Karpas-422 (cell line): Measurements from ENCODE around the gene RASL10A. TPM values are rescaled to one million over a fixed set of nuclear protein-coding genes. Genes with fewer than 3 reads are reported as not detected.

ENCODE experiments used
- DNase-seq: peaks from one replicate; pipeline ENCODE4 v3.0.0-alpha.2; 2015
- H2AFZ ChIP-seq: fragments of 200-600 bp; sonication (generic); 2 replicates; pipeline ENCODE4 v1.6.1; 2014; ENCODE audit warnings: antibody characterized with exemption, low read length, mixed read lengths
- H3K27ac ChIP-seq: fragments of 200-600 bp; sonication (generic); 2 replicates; pipeline ENCODE4 v1.5.1; 2014; ENCODE audit warnings: mild to moderate bottlenecking, low read length, moderate library complexity
- H3K27me3 ChIP-seq: fragments of 200-600 bp; sonication (generic); 2 replicates; pipeline ENCODE4 v1.6.1; 2014; ENCODE audit warnings: low read length, mixed read lengths
- H3K36me3 ChIP-seq: fragments of 200-600 bp; sonication (generic); 2 replicates; pipeline ENCODE4 v1.6.1; 2014; ENCODE audit warnings: low read length, mixed read lengths; ENCODE audit not compliant: insufficient read depth
- H3K4me1 ChIP-seq: fragments of 200-600 bp; sonication (generic); 2 replicates; pipeline ENCODE4 v1.6.1; 2014; ENCODE audit warnings: mild to moderate bottlenecking, low read length, mixed read lengths
- H3K4me2 ChIP-seq: fragments of 200-600 bp; sonication (generic); 2 replicates; pipeline ENCODE4 v1.6.1; 2014; ENCODE audit warnings: low read length, low read depth, mild to moderate bottlenecking; ENCODE audit not compliant: poor library complexity, severe bottlenecking
- H3K4me3 ChIP-seq: fragments of 200-600 bp; sonication (generic); 2 replicates; pipeline ENCODE4 v1.5.1; 2014; ENCODE audit warnings: mild to moderate bottlenecking, antibody characterized with exemption, low read length, mixed read lengths
- H3K79me2 ChIP-seq: fragments of 200-600 bp; sonication (generic); 2 replicates; pipeline ENCODE4 v1.6.1; 2014; ENCODE audit warnings: mild to moderate bottlenecking, low read length, mixed read lengths
- H3K9ac ChIP-seq: fragments of 200-600 bp; sonication (generic); 2 replicates; pipeline ENCODE4 v1.6.0; 2014; ENCODE audit warnings: low read length
- H3K9me2 ChIP-seq: fragments of 200-600 bp; sonication (generic), shearing (Covaris generic); replicated peaks from 2 replicates; pipeline ENCODE4 v1.6.0; 2014; ENCODE audit warnings: mild to moderate bottlenecking, low read length, moderate library complexity; ENCODE audit not compliant: insufficient read depth
- H3K9me3 ChIP-seq: fragments of 300-700, 200-600 bp; sonication (generic); 2 replicates; pipeline ENCODE4 v1.6.1; 2014; ENCODE audit warnings: low read length, mixed read lengths
- H4K20me1 ChIP-seq: fragments of 200-600 bp; sonication (generic); 2 replicates; pipeline ENCODE4 v1.6.1; 2014; ENCODE audit warnings: mild to moderate bottlenecking, antibody characterized with exemption, low read length, low read depth; ENCODE audit not compliant: insufficient read depth
- total RNA-seq: library from RNA; depleted of rRNA; stranded (reverse); fragments of >200 nt; shearing (Covaris generic); gene quantifications from 2 replicates; pipeline ENCODE4 v1.2.3, GENCODE V29; 2014; ENCODE audit warnings: low replicate concordance

RASL10A gene
- total RNA-seq, 1 experiment from 2014 or later: not detected

GRCh38 chr22:29336751-29337490 lies 21.4 kb upstream of the RASL10A start:
- H3K4me3 ChIP-seq: no peak overlapping the region
- no peak for DNase-seq

GRCh38 chr22:29335656-29336055 lies 20.2 kb upstream of the RASL10A start:
- Histone ChIP-seq H4K20me1 (no peaks in the 10 kb centered on the region), H3K4me2 (no peak overlapping the region), H3K9me3 (no peaks in the 10 kb centered on the region), H3K9me2 (no peaks in the 10 kb centered on the region), H3K9ac (no peak overlapping the region), H3K27me3 (no peaks in the 10 kb centered on the region), H3K4me3 (no peak overlapping the region), H2AFZ (no peak overlapping the region), H3K4me1 (no peaks in the 10 kb centered on the region), H3K36me3 (0 out of 2 replicates have a peak, but pooled peaks cover 3% of the 10 kb centered on the region), H3K79me2 (no peaks in the 10 kb centered on the region), H3K27ac (no peak overlapping the region)
- no peak for DNase-seq

More at GRCh38 chr22:29336751-29337490, 21.4 kb upstream of the RASL10A start:
- H2AFZ ChIP-seq: no peak overlapping the region
- H4K20me1 ChIP-seq: no peaks in the 10 kb centered on the region
- H3K36me3 ChIP-seq: no peaks in the 10 kb centered on the region
- no peaks in the 10 kb centered on the region for H3K9me3 ChIP-seq
- no peak overlapping the region for H3K4me2 ChIP-seq
- no peak overlapping the region for H3K9ac ChIP-seq
- H3K79me2 ChIP-seq: no peaks in the 10 kb centered on the region
- H3K27me3 ChIP-seq: no peaks in the 10 kb centered on the region
- H3K4me1 ChIP-seq: no peaks in the 10 kb centered on the region
- H3K9me2 ChIP-seq: no peaks in the 10 kb centered on the region
- H3K27ac ChIP-seq: no peak overlapping the region

DNA sequence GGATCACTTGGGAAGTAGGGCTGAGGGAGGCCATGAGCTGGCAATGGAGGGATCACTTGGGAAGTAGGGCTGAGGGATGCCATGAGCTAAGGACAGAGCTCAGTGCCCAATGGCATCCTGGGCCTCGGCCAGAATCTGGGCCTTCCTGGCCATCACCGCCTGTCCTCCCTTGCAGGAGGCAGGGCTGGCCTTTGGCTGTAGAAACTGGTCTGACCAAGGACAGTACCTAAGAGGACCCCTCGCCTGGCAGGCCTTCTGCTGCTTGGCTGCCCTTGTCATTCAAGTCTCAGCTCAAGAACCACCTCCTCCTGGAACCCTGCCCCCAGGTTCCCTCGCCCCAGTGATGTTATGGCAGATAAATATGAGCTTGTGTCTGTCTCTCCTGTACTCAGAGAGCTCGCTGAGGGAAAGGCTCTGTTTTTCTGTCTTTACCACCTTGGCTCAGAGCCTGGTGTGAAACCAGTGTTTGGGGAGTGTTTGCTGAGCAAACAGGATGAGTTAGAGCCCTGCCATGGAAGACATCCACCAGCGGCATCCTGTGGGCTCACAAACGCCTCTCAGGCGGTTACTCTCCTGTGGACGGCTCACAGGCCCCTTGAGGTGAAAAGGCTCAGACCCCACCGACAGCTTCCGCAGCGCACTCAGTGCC lies 19.3 kb upstream of the RASL10A start:
- Histone ChIP-seq H3K9ac (no peak overlapping the region), H3K4me2 (no peak overlapping the region), H3K36me3 (0 out of 2 replicates have a peak, but pooled peaks cover 3% of the 10 kb centered on the region), H2AFZ (no peak overlapping the region), H3K79me2 (no peaks in the 10 kb centered on the region), H3K27me3 (no peaks in the 10 kb centered on the region), H3K9me3 (no peaks in the 10 kb centered on the region), H3K9me2 (no peaks in the 10 kb centered on the region), H4K20me1 (no peaks in the 10 kb centered on the region), H3K4me3 (no peak overlapping the region), H3K4me1 (no peaks in the 10 kb centered on the region), H3K27ac (no peak overlapping the region)
- no peak for DNase-seq

- Histone ChIP-seq H3K36me3 (0 out of 2 replicates have a peak, but pooled peaks cover 3% of the 10 kb centered on the region), H3K9me3 (no peaks in the 10 kb centered on the region), H3K9ac (no peak overlapping the region), H2AFZ (no peak overlapping the region), H3K9me2 (no peaks in the 10 kb centered on the region), H3K27ac (no peak overlapping the region), H3K4me1 (no peaks in the 10 kb centered on the region), H3K4me2 (no peak overlapping the region), H3K27me3 (no peaks in the 10 kb centered on the region), H3K4me3 (no peak overlapping the region), H4K20me1 (no peaks in the 10 kb centered on the region), H3K79me2 (no peaks in the 10 kb centered on the region)
- no peak for DNase-seq
Observed at GRCh38 chr22:29334148-29334547, 18.7 kb upstream of the RASL10A start.

DNA sequence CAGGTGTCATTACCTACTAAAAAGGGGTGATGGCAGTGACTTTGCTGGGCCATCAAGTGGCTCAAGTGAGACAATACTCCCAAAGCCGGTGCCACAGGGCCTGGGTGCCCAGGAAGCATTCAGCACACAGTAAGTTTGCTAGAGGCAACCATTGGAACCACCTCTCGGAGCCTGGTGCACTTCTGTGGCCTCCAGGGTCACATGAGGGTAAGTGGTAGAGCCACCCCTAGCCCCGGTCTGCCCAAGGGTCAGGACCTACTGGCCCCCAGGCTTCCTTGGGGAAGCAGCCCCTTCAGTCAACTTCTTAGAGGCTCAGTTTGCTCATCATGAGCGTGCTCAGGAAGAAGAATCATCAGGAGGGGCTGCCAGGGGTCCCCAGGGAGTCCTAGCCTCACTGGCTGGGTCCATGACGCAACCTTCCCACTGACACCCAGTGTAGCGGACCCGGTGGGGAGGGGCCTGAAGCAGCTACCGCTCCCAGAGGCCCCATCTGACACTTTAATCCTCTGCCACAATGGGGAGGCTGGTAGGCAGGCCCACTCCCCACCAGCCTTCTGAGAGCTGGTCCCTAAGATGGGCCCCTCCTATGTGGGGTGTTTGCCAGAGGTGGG lies 17.5 kb upstream of the RASL10A start:
- no peaks in the 10 kb centered on the region for H3K27me3 ChIP-seq

GRCh38 chr22:29331658-29332300 lies 16.3 kb upstream of the RASL10A start:
- Histone ChIP-seq H2AFZ (no peak overlapping the region), H3K36me3 (0 out of 2 replicates have a peak, but pooled peaks cover 3% of the 10 kb centered on the region), H3K27me3 (no peaks in the 10 kb centered on the region), H3K4me3 (no peak overlapping the region), H3K4me1 (no peaks in the 10 kb centered on the region), H3K27ac (no peak overlapping the region), H4K20me1 (no peaks in the 10 kb centered on the region), H3K79me2 (no peaks in the 10 kb centered on the region), H3K9ac (no peak overlapping the region), H3K9me3 (no peaks in the 10 kb centered on the region), H3K9me2 (no peaks in the 10 kb centered on the region), H3K4me2 (no peak overlapping the region)
- no peak for DNase-seq

More for the DNA sequence above, 17.5 kb upstream of the RASL10A start:
- no peaks in the 10 kb centered on the region for H3K4me1 ChIP-seq
- no peak for DNase-seq
- H3K27ac ChIP-seq: no peak overlapping the region
- no peaks in the 10 kb centered on the region for H3K9me2 ChIP-seq
- H2AFZ ChIP-seq: no peak overlapping the region
- no peak overlapping the region for H3K4me3 ChIP-seq
- H3K4me2 ChIP-seq: no peak overlapping the region
- no peak overlapping the region for H3K9ac ChIP-seq
- no peaks in the 10 kb centered on the region for H3K9me3 ChIP-seq
- H3K36me3 ChIP-seq: 0 out of 2 replicates have a peak, but pooled peaks cover 3% of the 10 kb centered on the region
- H3K79me2 ChIP-seq: no peaks in the 10 kb centered on the region
- no peaks in the 10 kb centered on the region for H4K20me1 ChIP-seq

DNA sequence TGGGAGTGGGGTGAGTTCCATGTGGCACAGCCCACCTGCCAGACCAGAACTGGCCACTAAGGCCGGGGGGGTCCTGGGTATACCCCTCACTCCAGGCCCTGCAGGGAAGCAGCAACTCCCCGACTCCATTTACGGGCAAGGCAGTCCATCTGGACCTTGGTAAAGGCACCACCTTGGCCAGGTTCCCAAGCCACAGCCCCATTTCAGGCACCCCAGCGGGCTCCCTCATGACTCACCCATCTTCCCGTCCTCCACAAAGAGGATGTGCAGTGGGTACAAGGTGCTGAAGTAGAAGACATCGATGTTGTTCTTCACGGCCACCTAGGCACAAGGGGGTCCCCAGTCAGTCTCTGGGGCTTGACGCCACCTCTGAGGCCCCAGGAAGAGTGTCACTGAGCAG lies 15.7 kb upstream of the RASL10A start:
- H4K20me1 ChIP-seq: no peaks in the 10 kb centered on the region
- no peaks in the 10 kb centered on the region for H3K4me1 ChIP-seq
- H3K9me3 ChIP-seq: no peaks in the 10 kb centered on the region
- H3K9me2 ChIP-seq: no peaks in the 10 kb centered on the region
- H3K4me3 ChIP-seq: no peak overlapping the region
- no peak overlapping the region for H2AFZ ChIP-seq
- no peaks in the 10 kb centered on the region for H3K27me3 ChIP-seq
- H3K79me2 ChIP-seq: no peaks in the 10 kb centered on the region
- H3K27ac ChIP-seq: no peak overlapping the region
- no peak for DNase-seq
- H3K4me2 ChIP-seq: no peak overlapping the region
- 0 out of 2 replicates have a peak, but pooled peaks cover 3% of the 10 kb centered on the region for H3K36me3 ChIP-seq
- H3K9ac ChIP-seq: no peak overlapping the region

DNA sequence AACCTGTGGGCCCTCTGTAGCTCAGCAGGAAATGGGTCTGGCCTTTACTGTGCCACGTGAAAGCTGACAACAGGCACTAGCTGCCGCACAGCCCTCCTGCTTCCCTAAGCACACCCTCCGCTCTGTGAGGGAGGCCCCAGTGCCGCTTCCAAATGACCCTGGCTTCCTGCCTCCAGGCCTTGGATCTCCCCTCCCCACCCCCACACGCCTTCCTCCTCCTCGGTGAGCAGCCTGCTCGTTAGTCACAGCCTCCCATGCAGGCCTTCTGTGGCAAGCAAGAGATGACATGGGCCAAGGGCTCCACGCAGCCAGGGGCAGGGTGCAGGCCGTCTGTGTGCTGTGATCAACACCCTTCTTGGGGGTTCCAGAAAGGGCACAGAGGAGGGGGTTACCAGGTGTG lies 15.3 kb upstream of the RASL10A start:
- H3K9ac ChIP-seq: no peak overlapping the region
- H4K20me1 ChIP-seq: no peaks in the 10 kb centered on the region
- H2AFZ ChIP-seq: no peak overlapping the region
- no peaks in the 10 kb centered on the region for H3K9me2 ChIP-seq
- no peak overlapping the region for H3K4me3 ChIP-seq
- DNase-seq: no peak
- H3K4me1 ChIP-seq: no peaks in the 10 kb centered on the region
- H3K4me2 ChIP-seq: no peak overlapping the region
- H3K79me2 ChIP-seq: no peaks in the 10 kb centered on the region
- 0 out of 2 replicates have a peak, but pooled peaks cover 3% of the 10 kb centered on the region for H3K36me3 ChIP-seq
- H3K27me3 ChIP-seq: no peaks in the 10 kb centered on the region
- no peak overlapping the region for H3K27ac ChIP-seq
- no peaks in the 10 kb centered on the region for H3K9me3 ChIP-seq
